MG63 (cell line): ENCODE data around the gene PARD3B. TPM values are rescaled to one million over a fixed set of nuclear protein-coding genes. Genes with fewer than 3 reads are reported as not detected.
A peak's percentile ranks its signal among the peaks of the same experiment; 100 is the strongest.

Experiments used
- DNase-seq: peaks from one replicate; pipeline ENCODE4 v3.0.0-alpha.2; 2020
- H3K27me3 ChIP-seq: fragments of 250-450 bp; sonication (Bioruptor Pico); 2 replicates; pipeline ENCODE4 v1.5.1; 2020; ENCODE audit warnings: mild to moderate bottlenecking, moderate library complexity
- H3K36me3 ChIP-seq: fragments of 250-450 bp; sonication (Bioruptor Pico); 2 replicates; pipeline ENCODE4 v1.5.1; 2020; ENCODE audit warnings: mild to moderate bottlenecking, moderate library complexity
- H3K4me3 ChIP-seq: fragments of 250-450 bp; sonication (Bioruptor Pico); 2 replicates; pipeline ENCODE4 v1.5.1; 2020; ENCODE audit warnings: mild to moderate bottlenecking, moderate library complexity
- H3K9me3 ChIP-seq: fragments of 250-450 bp; sonication (Bioruptor Pico); 2 replicates; pipeline ENCODE4 v1.5.1; 2020; ENCODE audit warnings: mild to moderate bottlenecking, moderate library complexity
- total RNA-seq: library from RNA; depleted of rRNA; stranded (reverse); fragments of >200 nt; shearing (Covaris generic); gene quantifications from 2 replicates; pipeline ENCODE4 v1.2.3, GENCODE V29; 2014; ENCODE audit warnings: low replicate concordance

Gene PARD3B
- total RNA-seq, 1 experiment from 2014 or later, result 4.5 TPM

DNA sequence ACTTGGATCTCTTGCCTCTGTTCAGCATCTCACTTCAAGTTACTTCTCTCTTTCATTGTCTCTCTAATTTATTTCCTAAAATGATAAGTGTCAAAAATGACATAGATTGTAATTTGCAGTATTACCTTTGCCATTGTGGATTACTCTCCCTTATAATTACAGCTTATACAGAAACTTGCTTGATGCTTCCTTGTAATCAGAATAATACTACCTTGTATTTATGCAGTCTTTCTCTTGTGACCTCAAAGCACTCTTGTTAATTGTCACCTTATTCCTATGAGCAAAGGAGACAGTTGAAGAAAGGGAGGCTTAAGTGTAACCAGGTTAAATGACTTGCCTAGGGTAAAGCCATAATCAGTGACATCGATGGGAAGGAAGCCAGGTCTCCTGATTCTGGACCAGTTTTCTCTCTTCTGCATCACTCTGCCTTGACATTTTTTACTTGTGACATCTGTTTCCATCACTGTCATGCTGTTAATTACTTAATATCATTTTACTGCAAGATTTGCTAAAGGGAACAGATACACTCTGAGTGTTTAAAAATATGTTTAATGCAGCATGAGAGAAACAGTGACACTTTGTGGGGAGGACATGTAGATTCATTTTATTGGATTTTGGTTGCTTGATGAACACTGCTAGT, 388.6 kb downstream of the PARD3B start:
- Histone ChIP-seq H3K4me3 (no peak overlapping the region), H3K27me3 (no peaks in the 10 kb centered on the region), H3K9me3 (no peaks in the 10 kb centered on the region), H3K36me3 (no peaks in the 10 kb centered on the region)
- DNase-seq, result no peak

DNA sequence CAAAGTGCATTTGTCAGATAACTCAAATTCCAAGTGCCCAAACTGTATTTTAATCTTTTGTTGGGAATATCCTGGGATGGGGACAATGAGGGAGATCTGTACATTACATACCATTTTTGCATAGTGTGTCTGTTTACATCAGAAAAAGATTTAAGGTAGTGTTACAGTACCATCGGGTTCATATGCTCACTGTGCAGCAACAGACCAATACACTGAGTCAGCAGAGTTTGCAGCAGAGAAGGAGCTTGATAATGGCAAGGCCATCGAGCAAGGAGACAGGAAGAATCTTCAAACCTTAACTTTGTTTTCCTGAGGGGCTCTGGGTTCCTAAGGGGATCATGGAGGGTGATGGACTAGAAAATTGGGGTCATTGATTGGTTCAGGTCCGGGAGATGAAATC, 399.7 kb downstream of the PARD3B start:
- H3K4me3 ChIP-seq, result no peak overlapping the region
- peaks cover 6% of the 10 kb centered on the region for H3K9me3 ChIP-seq
- H3K36me3 ChIP-seq, result no peaks in the 10 kb centered on the region
- DNase-seq, result no peak
- H3K27me3 ChIP-seq, result no peaks in the 10 kb centered on the region

GRCh38 chr2:204945376-204945775, 400.1 kb downstream of the PARD3B start:
- Histone ChIP-seq H3K9me3 (peaks cover 6% of the 10 kb centered on the region), H3K27me3 (no peaks in the 10 kb centered on the region), H3K4me3 (no peak overlapping the region), H3K36me3 (no peaks in the 10 kb centered on the region)
- DNase-seq, result no peak

DNA sequence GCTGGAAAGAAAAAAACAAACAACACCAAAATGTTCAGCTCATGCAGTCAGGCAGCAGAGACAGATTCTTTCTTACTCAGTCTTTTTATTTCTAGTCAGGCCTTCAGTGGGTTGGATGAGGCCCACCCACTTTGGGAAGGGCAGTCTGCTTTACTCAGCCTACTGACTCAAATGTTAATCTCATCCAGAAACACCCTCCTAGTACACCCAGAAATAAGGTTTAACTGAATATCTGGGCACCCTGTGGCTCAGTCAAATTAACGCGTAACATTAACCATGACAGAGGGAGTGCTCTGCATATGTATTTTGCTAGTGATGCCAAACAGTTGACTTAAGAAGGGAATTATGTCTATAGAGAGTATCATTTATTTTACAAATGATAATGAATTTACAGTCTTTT, 401.6 kb downstream of the PARD3B start:
- H3K36me3 ChIP-seq, result no peaks in the 10 kb centered on the region
- H3K27me3 ChIP-seq, result no peaks in the 10 kb centered on the region
- DNase-seq, result no peak
- H3K9me3 ChIP-seq, result peaks cover 6% of the 10 kb centered on the region
- no peak overlapping the region for H3K4me3 ChIP-seq

- no peaks in the 10 kb centered on the region for H3K36me3 ChIP-seq
- H3K4me3 ChIP-seq, result no peak overlapping the region
- DNase-seq, result no peak
Measured at GRCh38 chr2:204947405-204947804, 402.1 kb downstream of the PARD3B start.

GRCh38 chr2:204948024-204948763, 402.9 kb downstream of the PARD3B start:
- Histone ChIP-seq H3K27me3 (no peaks in the 10 kb centered on the region), H3K9me3 (peaks cover 6% of the 10 kb centered on the region), H3K4me3 (no peak overlapping the region), H3K36me3 (no peaks in the 10 kb centered on the region)
- DNase-seq, result no peak

More at GRCh38 chr2:204947405-204947804, 402.1 kb downstream of the PARD3B start:
- Histone ChIP-seq H3K27me3 (no peaks in the 10 kb centered on the region), H3K9me3 (peaks cover 6% of the 10 kb centered on the region)

DNA sequence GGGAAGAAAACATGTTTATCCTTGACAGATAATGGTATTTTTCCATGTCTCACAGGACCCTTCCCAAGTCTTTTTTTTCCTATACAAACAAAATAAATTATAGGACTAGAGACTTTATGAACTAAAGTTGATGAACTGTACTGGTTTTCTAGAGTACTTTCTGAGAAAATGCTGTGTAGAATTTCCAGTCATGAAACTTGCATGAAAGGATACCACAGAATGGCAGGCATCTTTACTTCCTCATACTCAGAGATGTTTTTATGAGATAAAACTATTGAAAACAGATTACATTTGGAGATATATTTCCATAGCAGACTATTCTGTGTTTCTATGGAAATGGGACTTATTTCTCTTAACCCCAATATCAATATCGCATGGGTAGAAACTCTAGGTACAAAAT, 403.5 kb downstream of the PARD3B start:
- Histone ChIP-seq H3K36me3 (no peaks in the 10 kb centered on the region), H3K4me3 (no peak overlapping the region), H3K27me3 (no peaks in the 10 kb centered on the region), H3K9me3 (peaks cover 6% of the 10 kb centered on the region)
- DNase-seq, result no peak

GRCh38 chr2:204950695-204951346, 405.5 kb downstream of the PARD3B start:
- H3K27me3 ChIP-seq, result no peaks in the 10 kb centered on the region
- no peak for DNase-seq
- H3K9me3 ChIP-seq, result no peaks in the 10 kb centered on the region; the same call in 1 of the 2 replicates
- H3K36me3 ChIP-seq, result no peaks in the 10 kb centered on the region
- H3K4me3 ChIP-seq, result no peak overlapping the region

GRCh38 chr2:204958371-204958770, 413.1 kb downstream of the PARD3B start:
- Histone ChIP-seq H3K27me3 (no peaks in the 10 kb centered on the region), H3K36me3 (no peaks in the 10 kb centered on the region), H3K4me3 (peak overlapping the region; percentile 17), H3K9me3 (no peaks in the 10 kb centered on the region)
- no peak for DNase-seq

DNA sequence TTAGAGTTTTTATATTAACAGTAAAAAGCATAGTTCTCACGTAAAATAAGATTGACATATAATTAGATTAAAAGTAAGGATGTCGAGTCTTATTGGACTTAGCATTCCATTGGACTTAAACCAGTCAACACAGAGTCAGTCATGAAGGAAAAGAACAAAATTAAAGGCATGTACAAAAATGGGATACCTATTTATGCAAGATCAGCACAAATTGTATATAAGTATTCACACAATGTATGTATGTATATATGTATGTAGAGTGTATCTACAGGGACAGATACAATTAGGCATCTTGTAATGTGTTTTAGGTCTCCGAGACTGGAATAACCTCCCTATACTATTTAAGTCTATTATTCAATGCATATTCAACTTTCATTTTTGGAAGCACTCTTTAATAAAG, 419.1 kb downstream of the PARD3B start:
- no peaks in the 10 kb centered on the region for H3K36me3 ChIP-seq
- H3K9me3 ChIP-seq, result no peaks in the 10 kb centered on the region
- H3K27me3 ChIP-seq, result no peaks in the 10 kb centered on the region
- H3K4me3 ChIP-seq, result no peak overlapping the region
- no peak for DNase-seq

DNA sequence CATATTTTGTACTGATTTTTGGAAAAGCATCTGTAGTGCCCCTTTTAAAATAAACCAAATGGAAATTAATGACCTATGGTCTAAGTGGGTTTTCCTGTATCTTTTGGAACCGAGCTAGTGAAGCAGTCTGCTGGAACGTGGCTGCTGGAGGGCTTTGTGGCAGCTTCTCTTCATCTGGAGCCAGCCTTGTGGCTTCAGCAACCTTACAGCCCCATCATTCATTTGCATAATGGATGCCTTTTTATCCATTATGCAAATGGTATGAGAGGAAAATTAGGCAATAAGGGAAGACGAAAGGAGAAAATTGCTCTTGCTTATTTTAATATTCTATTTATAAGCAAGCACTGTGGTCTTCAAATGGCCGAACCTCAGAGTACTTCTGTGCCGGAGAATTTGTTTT, 421.0 kb downstream of the PARD3B start:
- DNase-seq, result no peak
- Histone ChIP-seq H3K27me3 (no peaks in the 10 kb centered on the region), H3K9me3 (no peaks in the 10 kb centered on the region), H3K36me3 (no peaks in the 10 kb centered on the region), H3K4me3 (no peak overlapping the region)

GRCh38 chr2:204967199-204967960, 422.1 kb downstream of the PARD3B start:
- H3K27me3 ChIP-seq, result no peaks in the 10 kb centered on the region
- no peak for DNase-seq
- no peaks in the 10 kb centered on the region for H3K9me3 ChIP-seq
- no peak overlapping the region for H3K4me3 ChIP-seq
- H3K36me3 ChIP-seq, result no peaks in the 10 kb centered on the region

DNA sequence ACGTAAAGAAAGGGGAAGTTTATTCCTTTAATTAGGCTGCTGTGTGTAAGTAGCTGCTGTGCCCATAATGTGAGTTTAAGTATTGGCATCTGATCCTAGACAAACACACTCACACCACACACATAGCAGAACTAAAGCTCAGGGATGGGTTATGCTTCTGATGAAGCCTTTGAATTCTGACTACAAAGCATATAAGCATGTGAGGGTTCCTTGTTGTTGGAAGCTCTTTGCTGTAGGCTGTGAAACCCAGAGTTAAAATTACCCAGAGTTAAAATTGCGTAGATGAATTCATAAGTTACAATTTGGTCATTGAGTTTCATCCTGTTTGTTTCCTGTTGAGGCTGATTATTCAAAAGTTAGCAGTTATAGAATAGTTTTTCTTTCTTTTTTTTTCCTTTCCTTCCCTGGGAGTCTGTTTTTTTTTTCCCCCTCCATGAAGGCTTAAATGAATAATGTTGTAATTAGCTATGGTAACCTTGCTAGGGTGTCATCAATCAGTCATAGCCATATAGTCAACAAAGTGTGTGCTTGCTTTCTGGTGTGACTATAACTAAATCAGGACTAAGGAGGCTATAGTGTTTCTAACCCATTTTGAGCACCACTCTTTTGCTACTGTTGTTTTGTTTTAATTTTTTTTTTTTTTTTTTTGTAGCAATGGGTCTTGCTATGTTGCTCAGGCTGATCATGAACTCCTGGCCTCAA, 426.1 kb downstream of the PARD3B start:
- no peaks in the 10 kb centered on the region for H3K36me3 ChIP-seq
- no peaks in the 10 kb centered on the region for H3K27me3 ChIP-seq
- no peak for DNase-seq
- H3K9me3 ChIP-seq, result no peaks in the 10 kb centered on the region
- no peak overlapping the region for H3K4me3 ChIP-seq

DNA sequence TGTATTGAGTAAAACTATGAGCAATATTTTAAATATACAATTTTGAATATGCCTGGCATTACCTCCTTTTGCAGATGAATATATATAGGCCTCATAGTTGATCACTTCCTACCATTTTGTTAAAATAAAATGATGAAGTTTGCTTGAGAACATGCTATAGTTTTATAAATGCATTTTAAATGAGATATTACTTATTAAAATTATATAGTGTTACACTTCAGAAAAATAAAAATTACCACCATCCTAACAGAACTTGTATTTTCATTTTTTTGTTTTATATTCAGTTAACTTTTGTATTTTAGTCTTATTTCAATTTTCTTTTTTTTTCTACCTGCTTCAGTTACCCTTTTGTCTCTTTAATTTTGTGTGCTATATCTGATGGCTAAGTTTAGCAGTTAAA, 426.9 kb downstream of the PARD3B start:
- H3K4me3 ChIP-seq, result no peak overlapping the region
- no peaks in the 10 kb centered on the region for H3K9me3 ChIP-seq
- H3K27me3 ChIP-seq, result no peaks in the 10 kb centered on the region
- H3K36me3 ChIP-seq, result no peaks in the 10 kb centered on the region
- no peak for DNase-seq

DNA sequence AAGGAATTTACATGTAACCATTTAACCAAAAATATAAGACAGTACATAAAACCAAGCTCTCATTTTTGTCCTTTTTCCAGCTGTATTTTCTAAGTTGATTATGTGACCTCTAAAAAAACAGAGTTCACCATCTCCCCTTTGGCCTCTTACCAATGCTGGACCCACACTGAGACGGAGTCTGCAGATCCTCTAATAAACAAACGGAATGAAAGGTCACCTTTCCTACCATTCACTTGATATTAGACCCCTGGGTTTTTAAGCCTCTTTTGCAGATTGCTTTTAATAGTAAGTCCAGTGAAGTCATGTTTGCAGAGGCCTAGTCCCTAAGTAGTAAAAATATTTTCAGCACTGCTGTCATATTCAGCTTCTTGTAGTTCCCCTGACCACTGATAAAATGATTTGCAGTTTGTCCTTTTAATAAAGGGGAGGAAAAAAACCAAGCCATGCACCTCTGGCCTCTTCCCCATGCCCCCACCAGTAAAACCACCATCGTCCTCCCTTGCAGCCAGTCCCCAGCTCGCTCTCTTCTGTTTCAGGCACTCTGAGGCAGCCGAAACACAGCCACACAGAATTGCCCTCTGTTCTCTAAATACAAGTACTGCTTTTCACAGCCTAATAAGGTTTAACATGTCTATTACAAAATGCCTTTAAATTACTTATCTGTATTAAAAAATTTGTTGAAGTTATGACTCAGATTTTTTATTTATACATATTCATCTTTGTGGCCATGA, 427.5 kb downstream of the PARD3B start:
- Histone ChIP-seq H3K27me3 (no peaks in the 10 kb centered on the region), H3K9me3 (no peaks in the 10 kb centered on the region), H3K4me3 (no peak overlapping the region), H3K36me3 (no peaks in the 10 kb centered on the region)
- no peak for DNase-seq

DNA sequence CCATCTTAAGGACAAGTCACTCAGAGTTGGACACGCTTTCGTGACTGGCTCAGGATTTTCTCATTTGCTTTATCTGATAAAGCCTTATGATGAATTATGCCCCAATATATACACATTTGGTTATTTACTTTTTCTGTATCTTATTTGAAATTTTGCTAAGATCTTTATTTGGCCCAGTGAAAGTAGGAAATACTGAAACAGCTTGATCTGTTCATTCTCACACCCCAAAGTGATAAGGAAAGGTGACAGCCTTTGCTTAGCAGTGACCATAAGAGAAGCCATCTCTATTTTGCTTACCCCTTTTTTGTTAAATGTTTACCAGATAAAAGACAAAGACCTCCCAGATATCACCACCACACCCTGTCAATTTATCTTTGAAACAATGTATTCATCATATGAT, 428.3 kb downstream of the PARD3B start:
- Histone ChIP-seq H3K9me3 (no peaks in the 10 kb centered on the region), H3K36me3 (no peaks in the 10 kb centered on the region), H3K27me3 (no peaks in the 10 kb centered on the region), H3K4me3 (no peak overlapping the region)
- DNase-seq, result no peak
